IPS DF 4.7 (cell line): ENCODE results near the gene TLE5.
"Not testable (repeated sequence)": the region's sequence is repeated elsewhere in the genome, so short reads cannot be mapped to it uniquely, and the experiment has no call there.

ENCODE experiments used
- DNase-seq: peaks from one replicate; pipeline ENCODE4 v3.0.0-alpha.2; 2013; ENCODE audit warnings: low spot score; ENCODE audit errors: extremely low read depth

The TLE5 gene

DNA sequence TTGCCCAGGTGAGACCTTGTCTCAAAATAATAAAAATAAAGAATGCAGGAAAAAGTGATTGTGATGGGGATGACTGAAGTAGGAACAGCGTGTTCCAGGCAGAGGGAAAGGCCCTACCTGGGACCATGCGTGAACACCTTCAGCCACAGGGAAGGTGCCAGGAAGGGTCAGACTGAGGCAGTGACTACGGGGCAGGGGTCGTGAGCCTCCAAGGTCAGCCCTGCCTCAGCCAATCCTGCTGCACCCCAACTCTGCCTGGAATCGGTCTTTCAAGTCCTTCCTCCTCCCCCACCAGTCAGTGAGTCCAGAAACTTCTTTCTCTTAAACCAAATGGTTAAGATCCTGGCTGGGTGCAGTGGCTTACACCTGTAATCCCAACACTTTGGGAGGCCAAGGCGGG lies 17.1 kb downstream of the TLE5 start:
- DNase-seq = no peak

DNA sequence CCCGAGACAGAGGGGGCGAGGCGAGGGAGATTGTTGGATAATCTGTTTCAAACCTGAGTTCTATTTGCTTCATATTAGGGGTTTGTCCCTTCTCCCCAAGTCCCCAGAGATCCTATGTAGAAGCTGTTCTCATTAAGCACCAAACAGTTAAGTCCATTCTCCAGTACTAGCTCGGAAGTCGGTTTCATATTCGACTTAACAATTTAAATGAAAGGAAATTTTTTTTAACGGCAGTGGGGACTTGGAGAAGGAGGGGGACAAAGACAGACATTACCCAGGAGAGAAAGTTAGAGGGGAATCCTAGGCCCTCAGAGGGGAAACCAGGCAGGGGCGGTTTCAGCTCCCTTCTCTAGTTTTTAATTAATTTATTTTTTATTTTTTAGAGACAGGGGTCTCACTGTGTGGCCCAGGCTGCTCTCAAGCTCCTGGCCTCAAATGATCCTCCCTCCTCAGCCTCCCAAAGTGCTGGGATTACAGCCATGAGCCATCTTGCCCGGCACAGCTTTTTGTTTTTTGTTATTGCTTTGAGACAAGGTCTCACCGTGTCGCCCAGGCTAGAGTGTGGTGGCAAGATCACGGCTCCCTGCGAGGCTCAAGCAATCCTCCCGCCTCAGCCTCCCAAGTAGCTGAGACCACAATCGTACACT lies 19.6 kb downstream of the TLE5 start:
- DNase-seq = no peak

DNA sequence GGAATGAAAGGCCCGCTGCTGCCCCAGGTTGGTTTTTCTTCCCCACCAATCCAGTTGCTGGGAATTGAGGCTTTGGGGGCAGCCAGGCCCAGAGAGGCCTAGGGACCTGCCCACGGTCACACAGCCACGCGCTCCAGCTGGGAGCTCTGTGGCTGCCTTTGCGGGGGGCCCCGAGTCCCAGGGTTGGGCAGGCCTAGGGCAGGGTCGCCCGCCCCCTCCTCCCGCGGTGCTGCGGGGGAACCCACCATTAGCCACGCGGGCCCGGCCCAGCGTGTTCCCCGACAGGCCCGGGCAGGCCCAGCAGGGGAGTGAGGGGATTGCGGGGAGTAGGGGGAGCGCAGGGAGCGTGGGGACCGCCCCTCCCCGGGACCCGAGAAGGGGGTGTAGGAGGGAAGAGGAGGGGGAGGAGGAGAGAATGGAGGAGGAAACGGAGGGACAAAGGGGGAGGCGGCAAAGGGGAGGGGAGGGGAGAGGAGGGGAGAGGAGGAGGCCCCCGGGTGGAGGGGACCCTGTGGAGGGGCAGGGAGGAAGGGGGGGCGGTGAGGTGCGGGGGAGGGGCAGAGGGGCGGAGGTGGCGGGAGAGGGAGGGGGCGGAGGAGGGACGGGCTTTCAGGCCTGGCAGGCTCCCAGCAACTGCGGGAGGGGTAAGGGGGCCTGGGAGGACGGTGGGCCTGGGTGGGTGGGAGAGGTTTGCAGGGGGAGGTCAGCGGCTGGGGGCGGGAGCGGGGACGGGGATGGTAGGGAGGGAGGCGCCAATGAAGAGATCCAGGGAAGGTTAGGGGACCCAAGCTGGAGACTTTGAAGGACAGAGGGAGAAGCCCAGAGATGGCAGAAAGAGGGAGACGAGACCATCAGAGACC lies 20.3 kb downstream of the TLE5 start:
- DNase-seq = no peak

DNA sequence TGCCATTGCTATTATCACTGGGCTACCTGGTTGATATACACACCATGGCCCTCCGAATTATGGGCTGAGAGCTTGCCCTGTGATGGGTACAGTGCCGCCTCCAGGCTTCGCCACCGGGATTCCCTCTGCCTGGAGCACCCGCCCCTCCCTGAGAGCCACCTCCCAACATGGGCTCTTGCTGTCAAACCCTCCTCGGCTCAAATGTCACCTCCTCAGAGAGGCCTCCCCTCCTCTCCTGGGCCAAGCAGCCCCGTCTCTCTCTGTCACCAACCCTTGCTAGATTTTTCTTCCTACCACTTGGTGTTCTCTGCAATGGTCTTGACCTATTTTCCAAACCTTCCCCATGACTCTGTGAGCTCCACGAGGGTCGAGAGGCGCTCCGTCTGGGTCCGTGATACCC lies 21.0 kb downstream of the TLE5 start:
- no peak for DNase-seq

DNA sequence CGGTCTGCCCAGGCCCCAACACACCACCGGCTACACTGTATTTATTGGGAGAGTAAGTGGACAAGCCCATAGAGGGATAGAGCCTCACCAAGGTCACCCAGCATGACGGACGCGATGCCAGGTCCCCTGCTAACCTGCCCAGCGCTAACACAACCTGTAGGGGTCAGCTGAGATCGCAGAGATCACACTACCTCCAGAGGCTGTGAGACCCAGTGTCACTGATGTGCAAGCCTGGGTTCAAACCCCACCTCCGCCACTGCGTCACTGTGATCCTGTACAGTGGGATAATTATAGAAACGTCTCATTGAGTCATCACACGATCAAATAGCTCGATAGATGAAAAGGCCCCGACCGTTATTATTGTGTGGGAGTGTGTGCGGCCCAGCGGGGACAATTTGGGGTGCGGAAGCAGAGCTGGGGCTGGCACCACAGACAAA lies 22.6 kb downstream of the TLE5 start:
- no peak for DNase-seq

DNA sequence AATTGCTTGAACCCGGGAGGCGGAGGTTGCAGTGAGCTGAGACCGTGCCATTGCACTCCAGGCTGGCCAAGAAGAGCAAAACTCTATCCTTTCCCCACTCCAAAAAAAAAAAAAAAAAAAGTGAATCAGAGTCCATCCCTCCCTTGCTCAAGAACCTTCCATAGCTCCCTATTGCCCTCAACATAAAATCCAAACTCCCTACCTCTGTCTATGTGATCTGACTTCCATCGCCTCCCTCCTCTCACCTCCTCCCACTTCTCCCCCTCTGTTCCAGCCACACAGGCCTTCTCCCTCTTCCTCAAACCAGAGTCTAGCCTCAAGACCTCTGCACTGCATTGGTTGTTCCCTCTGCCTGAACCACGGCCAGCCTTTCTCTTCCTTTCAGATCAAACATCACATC lies 23.2 kb downstream of the TLE5 start:
- no peak for DNase-seq

DNA sequence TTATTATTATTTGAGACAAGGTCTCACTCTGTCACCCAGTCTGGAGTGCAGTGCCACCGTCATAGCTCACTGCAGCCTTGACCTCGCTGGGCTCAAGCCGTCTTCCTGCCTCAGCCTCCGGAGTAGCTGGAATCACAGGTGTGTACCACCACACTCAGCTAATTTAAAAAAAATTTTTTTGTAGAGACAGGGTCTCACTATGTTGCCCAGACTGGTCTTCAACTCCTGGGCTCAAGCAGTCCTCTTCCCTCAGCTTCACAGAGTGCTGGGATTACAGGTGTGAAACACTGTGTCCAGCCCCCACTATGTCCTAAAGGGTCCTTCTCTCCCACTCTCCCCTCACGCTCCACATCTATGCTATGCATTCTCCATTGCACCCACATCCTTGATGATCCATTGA lies 24.1 kb downstream of the TLE5 start:
- DNase-seq = no peak

DNA sequence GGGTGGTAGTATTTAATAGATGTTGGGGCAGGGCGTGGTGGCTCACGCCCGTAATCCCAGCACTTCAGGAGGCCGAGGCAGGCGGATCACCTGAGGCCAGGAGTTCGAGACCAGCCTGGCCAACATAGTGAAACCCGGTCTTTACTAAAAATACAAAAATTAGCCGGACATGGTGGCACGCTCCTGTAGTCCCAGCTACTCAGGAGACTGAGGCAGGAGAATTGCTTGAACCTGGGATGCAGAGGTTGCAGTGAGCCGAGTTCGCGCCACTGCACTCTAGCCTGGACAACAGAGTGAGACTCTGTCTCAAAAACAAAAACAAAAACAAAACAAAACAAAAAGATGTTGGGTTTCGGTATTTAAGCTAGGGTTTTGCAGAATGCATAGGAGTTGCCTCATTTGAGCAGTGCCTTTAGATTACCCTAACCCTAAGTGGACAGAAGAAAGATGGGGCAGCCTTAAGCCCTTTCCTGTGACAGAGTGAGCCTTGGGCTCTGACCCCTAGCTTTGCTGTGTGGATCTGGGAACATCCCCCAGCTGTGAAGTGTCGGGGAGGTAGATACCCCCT lies 25.2 kb downstream of the TLE5 start:
- not testable (repeated sequence) for DNase-seq

DNA sequence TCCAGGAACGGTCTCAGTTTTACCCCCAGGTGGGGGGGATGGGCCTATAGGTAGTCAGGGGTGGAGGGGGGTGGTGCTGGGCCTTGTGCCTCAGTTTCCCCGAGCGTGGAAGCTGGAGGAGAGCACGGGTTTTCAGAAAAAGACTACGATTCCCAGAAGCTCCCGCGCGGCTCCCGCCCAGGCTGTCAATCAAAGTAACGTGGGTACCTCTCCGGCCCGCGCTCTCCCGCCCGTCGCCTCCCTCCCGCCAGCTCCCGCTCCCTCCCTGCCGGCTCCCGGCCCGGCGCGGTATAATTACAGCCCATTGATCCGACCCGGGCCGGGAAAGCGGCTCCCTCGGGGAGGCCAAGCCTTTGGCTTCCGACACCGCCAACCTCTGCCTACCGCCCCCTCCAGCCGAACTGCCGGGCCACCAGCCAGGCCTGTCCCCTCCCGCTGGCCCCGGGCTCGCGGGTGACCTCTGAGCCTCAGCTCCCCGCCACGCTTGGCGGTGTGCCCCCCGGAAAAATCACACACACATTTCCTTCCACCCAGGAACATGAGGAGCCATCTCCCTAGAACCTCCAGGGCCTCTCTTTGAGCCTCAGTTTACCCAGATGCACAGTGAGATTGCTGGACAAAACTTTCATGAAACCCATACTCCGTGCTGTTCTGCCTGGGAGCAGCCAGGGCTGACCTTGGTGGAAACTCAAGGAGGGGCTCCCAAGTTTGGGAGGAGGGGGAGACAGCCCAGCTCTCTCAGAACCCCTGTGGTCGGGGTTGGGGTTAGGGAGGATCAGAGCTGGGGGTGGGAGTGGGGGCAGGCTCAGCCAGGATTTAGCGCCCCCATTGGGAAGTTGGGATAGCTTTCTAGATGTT lies 25.9 kb downstream of the TLE5 start:
- DNase-seq = no peak

DNA sequence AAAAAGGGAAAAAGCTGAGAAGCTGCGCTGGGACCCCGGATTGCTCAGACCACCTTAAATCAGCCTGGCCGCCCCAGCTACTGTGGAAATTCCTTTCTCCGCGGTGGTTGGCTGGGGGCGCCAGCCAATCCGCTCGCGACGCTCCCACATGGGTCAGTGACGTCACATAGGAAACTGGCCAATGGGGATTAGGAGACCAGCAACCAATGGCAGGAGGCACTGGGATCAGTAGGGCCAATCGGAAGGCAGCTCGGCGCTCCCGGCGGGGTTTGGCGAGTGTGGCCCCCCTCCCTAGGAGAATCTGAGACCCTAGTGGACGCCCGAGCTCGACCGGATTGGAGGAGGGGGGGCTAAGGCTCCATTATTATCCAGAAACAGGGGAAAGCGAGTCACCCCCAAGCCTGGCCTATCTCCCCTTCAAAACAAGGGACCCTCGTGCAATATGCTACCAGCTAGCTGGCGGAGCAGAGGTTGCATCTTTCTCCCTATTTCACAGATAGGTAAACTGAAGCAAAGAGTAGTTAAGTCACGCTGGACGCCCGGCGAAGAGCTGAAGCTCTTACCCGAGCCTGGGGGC lies 26.7 kb downstream of the TLE5 start:
- peak; percentile 98 for DNase-seq

DNA sequence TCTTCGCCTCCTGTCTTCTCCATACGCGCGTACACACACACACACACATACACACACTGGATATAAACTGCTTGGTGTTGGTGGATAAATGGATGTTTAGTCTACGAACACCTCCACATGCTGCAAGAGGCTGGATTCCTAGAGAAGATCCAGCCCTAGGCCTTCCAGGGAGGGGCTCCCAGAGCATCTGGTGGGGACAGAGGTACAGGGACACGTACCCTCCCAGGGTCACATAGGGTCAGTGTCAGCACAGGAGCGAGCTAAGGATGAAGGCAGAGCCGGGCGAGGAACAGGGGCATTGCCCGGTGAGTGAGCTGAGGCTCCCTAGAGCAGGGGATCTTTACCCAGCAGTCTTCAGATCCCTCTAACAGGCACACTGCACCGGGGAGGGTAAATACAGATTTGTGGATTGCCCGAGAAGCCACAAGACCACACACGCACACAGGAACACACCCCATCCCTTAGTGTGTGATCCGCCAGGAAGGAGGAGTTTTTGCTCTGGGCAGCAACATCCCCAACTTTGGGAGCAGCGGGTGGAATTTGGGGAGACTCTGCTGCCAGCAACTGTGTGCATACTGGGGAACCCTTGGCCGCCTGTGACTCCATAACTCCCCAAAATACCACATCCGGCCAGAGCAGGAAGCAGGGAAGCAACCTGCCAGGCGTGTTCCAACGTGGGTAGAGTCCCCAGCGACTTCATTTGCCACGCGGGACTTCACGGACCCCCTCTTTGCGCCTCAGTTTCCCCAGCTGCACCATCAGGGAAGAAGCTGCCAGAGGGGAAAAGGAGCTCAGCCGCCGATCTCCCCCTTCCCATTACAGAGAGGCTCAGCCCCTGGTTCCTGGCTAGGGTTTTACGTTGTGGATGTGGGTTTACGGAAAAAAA lies 27.4 kb downstream of the TLE5 start:
- DNase-seq = no peak

DNA sequence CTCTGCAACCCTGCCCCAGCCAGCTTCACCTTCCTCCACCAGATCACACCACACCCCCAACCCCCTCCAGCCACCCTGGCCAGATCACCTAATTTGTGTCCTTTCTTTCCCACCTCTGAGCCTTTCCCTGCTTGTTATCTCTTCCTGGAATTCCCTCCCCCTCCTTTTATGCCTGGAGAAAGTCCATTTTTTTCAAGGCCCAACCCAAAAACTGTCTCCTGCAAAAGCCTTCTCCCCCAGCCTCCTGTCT lies 28.0 kb downstream of the TLE5 start:
- no peak for DNase-seq

DNA sequence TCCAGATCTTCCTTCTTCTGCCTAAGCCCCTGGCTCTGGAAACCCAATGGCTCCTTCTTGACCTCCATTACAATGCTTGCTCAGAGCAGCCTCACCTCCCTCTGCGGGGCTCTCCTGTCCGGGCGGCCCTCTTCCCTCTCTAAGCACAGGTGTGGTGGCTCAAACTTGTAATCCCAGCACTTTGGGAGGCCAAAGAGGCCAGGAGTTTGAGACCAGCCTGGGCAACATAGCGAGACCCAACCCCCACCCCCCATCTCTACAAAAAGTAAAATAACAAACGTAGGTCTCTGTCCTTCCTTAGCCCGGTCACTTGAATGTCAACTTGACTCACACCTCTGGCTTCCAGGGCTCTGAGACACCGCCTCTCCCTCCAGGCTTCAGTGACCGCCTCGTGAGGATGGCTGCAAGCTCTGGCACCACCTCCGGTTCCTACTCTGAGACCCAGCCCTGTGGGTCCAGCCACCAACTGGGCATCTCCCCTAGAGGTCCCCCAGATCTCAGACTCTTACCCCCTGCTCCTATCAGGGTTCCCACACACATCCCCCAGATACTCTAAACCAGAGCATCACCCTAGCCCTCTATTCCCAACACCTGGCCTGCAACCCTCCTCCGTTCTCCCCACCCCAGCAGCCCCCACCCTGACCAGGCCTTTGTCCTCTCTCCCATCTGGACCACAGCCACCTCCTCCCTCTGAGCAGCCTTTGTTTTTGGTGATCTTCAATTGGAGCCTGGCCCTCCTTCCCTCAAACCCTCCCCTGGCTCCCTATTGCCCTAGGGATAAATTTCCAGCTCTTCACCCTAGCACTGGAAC lies 28.5 kb downstream of the TLE5 start:
- DNase-seq = no peak

DNA sequence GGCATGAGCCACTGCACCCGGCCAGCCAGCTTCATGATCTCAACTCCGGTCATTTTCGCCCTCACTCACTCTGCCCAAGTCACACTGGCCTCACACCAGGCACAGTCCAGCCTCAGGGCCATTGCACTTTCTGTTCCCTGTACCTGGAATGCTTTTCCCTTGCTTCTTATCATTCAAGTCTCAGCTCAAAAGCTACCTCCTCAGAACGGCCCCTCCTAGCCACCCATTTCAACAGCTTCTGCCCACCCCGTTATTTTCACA lies 30.8 kb downstream of the TLE5 start:
- DNase-seq = no peak

DNA sequence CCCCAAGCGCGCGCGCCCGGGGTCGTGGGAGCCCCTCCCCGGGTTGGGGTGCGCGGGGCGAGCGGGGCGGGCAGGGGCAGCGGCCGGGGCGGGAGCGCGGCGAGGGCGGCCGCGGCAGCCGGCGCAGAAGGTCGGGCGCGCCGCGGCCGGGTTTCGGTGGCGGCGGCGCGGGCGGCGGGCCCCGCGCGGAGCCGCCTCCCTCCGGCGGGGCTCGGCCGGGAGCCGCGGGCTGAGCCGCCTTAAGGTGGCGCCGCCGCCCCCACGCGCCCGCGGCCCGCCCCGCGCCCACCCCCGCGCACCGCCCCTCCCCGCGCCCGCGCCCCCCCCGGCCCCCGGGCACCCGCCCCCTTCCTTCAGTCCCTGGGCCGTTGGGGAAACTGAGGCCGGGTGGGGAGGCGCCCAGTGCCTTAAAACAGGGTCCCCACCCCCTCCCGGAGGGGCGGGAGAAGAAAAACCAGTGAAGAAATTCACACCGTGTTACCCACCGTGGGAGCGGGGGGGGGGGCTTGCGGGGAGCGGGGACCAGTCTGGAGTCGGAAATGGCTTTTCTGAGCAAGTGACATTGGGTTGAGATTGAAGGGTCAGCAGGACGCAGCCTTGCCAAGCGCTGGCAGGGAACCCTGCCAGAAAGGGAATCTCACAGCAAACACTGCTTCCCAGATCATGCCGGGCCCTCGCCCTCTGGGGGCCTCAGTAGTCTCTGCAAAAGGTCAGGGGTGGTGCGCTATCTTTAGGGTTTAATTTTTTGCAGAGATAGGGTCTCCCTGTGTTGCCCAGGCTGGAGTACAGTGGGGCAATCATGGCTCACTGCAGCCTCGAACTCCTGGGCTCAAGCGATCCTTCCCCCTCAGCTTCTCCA lies 33.0 kb downstream of the TLE5 start, which contains the start of gene TLE2:
TLE2 (minus strand) TSS at position 216 of the 859 bp plus-strand sequence. CDS start 376 bp downstream, outside the sequence.
- DNase-seq = no peak

DNA sequence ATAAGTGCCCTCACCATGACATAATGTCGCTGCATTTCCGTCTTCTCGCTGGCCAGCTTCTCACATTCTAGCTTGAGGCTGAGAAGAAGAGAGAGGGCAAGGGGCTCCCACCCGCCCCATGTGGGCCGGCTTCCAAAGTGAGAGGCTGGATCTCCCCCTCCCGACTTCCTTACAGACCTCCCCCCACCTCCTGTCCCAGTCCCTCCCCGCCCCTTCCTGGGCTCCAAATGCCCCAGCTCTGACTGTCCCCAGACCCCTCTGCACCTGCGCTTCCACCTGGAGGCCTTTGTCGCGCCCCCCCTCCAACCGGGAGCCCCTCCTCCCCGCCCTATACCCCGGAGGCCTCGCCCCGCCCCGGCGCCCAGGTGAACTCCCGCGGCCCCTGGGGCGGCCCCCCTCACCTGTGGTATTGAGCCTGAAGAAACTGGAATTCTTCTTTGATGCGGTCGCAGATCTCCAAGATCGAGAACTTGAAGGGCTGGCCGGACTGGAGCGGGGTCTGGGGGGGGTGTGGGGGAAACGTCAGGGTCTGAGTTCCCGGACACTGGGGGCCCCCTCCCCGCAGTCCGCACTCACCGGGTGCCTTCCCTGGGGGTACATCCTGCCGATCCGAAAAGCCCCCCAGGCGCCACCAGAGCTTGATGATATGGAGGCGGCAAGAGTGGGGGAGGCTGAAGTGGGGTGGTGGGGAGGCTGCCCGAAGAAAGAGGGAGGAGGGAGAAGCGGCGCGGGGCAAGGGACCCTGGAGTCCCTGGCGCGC lies 33.8 kb downstream of the TLE5 start:
- no peak for DNase-seq

DNA sequence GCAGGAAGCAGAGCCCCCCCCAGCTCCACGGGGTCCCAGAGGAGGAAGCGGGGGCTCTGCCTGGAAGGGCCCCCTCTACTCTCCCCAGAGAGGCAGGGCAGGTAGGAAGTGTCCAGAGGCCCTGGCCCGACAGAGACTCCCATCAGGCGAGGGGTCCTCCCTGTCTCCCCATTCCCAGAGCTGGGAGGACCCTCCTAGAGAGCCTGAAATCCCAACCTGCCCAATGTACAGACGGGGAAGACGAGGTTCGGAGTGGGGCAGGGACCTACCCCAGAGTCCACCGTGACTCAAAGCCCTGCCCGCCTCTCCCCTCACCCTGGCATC lies 34.4 kb downstream of the TLE5 start:
- DNase-seq = no peak

DNA sequence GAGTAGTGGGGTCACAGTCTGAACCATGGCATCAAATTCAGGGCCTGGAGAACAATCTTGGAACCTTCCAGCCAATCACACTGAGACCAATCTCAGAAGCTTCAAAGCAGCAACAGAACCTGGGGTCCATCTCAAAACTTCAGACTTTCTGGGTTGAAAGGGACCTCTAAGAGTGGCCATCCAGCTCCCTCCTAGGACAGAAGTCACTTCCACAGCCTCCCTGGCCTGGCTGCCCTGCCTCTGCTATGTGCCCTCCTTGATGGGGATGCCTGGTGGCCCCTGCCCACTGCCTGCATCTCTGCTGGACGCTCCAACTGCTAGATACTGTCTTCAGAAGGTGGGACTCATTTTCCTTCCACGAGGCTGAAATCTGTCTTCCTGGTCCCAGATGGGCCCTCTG lies 35.0 kb downstream of the TLE5 start:
- DNase-seq = no peak
